RKO (cell line): ENCODE results near the gene JMJD8.
"Not testable (repeated sequence)": the region's sequence is repeated elsewhere in the genome, so short reads cannot be mapped to it uniquely, and the experiment has no call there.

Experiments
- DNase-seq: peaks from one replicate; pipeline ENCODE4 v3.0.0-alpha.2; 2016; ENCODE audit warnings: low spot score

The JMJD8 gene

GRCh38 chr16:708959-709358, 24.8 kb upstream of the JMJD8 start:
- no peak for DNase-seq

- DNase-seq: no peak
Observed at GRCh38 chr16:708019-708418, 23.9 kb upstream of the JMJD8 start.

- no peak for DNase-seq
Observed at GRCh38 chr16:707062-707538, 23.0 kb upstream of the JMJD8 start.

- no peak for DNase-seq
Observed at GRCh38 chr16:706189-707061, 22.3 kb upstream of the JMJD8 start.

GRCh38 chr16:705431-706188, 21.5 kb upstream of the JMJD8 start, which contains the start of gene FBXL16:
Gene FBXL16 (minus strand): TSS chr16:705801. CDS start chr16:697405, 8,396 bp downstream.
- DNase-seq: peak; percentile 43

- no peak for DNase-seq
Observed at GRCh38 chr16:704552-705380, 20.6 kb upstream of the JMJD8 start.

DNA sequence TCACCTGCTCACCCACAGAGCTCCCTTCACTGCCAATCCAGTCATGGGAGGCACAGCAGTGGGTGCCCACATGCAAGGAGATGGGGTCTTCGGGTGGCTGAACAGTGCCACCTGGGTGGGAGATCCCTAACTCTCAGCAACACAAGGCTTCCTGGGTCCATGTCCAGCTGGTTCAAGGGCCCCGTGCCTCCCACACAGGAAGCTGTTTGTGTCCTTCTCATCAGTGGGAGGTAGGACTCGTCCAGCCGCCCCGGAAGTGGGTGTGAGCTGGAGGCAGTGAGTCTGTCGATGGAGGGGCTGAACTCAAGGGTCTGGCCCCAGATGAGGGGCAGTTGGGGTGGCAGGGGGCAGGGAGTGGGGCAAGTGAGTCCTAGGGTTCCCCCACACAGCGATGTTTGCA, 19.9 kb upstream of the JMJD8 start:
- DNase-seq: no peak

DNA sequence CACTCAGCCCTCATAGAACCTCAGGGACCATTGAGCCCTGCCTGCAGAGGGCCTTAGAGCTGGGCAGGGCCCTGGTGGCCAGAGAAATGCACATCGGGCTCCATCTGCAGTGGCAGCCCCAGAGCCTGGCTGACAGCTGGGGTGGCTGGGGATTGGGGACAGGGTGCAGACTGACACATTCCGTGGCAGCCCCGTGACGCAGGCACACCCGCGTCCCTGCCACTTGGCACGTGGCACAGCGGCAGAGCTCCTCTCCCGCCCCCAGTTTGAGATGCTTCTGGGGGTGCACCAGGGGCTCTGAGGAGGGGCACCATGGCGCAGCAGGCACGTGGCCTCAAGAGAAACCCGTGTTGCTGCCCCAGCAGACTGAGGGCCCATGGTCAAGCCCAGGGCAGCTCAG, 19.3 kb upstream of the JMJD8 start:
- DNase-seq: no peak

DNA sequence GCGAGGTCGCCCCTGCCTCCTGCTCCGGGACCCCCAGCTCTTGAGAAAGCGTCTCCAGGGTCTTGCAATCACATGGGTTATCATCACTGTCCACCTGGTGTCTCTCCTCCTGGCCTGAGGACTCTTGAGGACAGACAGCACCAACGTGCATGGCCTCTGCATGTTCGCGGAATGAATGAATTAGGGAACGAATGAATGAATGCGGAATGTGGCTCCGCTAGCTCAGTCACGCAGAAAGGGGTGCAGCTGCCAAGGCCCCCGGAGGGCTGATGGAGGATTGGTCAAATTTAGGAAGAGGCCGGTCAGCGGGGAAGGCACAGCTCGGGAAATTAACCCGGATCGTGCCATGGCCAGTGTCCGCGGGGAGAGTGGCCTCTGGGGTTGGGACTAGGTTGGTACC, 18.2 kb upstream of the JMJD8 start:
- no peak for DNase-seq

DNA sequence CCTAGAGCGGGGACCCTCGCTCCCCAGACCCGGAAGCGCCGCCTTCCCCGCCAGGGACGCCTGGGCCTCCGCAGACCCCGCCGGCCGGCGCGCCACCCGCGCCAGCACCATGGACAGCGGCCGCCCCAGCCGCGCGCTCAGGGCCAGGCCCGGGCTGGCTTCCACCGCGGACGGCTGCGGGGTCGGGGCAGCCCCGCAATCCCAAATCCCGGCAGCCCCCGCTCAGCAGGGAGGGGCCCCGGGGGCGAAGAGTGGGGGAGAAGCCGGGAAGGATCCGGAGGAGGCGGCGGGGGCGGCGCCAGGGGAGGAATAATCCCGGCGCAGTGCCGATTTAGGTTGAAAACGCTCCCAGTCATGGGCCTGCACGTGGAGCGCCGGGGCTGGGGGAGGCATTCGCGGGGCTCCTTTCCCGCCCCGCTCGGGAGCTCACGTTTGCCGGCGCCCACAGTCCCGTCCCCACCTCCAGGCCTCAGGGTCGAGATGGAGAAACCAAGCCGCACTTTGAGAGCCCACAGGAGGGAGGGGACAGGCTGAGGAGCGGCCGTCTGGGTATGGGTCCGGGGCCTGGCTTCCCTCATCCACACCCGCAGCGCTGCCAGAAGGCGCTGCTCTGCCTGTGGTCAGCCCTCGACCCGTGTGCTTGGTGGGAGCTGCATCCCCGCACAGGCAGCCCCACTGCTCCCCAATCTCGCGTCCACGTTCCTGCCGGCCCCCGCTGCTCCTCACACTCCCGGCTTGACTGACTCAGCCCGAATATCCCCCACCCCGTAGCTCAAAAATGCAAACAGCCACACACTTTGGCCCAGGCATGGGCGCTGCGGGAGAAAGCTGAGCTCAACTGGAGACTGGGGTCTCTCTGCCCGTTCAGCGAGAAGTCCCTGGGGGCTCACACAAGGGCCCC, 16.8 kb upstream of the JMJD8 start:
- DNase-seq: no peak

DNA sequence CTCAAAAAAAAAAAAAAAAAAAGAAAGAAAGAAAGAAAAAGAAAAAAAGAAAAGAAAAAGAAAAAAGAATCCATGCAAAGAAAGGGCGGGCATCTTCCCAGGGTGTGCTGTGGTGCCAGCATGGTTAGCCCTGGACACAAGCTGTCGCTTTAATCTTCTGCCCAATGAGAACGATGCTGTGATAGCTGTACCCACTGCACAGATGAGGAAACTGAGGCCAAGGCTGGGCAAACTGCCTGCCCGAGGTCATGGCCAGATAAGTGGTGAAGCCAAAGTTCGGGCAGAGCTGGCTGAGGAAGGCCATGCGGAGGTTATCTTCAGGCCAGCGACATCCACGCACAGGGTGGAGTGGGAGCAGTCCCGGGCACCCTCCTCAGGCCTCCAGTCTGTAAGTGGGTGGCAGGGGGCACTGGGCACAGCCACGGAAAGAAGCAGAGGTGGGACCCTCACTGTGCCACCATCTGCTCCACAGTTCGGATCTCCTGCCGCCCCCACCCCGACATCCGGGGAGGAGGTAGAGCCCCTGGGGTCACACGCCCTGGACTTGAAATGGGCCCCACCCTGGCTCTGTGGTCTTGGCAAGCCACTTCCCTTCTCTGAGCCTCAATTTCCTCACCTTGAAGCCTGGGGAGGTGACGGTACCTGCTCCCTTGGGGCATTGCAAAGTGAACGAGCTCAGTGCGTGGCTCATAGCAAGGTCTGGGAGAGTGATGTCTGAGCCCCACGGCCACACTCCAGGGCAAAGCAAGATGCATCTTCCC, 15.0 kb upstream of the JMJD8 start:
- no peak for DNase-seq

DNA sequence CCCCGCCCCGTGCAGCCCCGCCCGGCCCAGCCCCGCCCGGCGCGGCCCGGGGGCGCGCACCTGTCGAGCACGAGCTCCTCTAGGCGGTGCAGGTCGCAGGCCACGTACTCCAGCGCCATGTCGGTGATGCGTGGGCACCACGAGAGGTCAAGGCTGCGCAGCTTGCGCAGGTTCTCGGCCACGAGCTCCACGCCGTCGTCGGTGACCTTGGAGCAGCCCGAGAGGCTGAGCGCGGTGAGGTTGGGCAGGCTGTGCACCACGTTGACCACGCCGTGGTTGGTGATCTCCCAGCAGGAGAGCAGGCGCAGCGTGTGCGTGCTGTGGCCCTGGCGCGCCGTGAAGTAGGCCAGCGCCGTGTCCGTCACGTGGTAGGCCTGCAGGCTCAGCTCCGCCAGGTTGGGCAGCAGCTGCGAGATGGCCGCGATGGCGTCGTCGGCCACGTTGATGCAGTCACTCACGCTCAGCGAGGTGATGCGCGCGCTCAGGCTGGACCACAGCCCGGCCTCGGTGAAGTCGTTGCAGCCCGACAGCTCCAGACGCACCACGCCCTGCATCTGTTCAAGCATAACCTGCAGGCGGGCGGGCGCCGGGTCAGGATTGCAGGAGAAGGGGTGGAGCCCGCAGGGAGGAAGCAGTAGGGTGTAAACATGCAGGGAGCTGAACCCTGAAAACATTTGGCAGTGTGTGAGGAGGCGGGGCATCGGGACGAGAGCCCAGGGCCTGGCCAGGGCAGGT, 11.4 kb upstream of the JMJD8 start:
- peak; percentile 55 for DNase-seq

- DNase-seq: no peak
Observed at GRCh38 chr16:694863-695354, 10.8 kb upstream of the JMJD8 start.

DNA sequence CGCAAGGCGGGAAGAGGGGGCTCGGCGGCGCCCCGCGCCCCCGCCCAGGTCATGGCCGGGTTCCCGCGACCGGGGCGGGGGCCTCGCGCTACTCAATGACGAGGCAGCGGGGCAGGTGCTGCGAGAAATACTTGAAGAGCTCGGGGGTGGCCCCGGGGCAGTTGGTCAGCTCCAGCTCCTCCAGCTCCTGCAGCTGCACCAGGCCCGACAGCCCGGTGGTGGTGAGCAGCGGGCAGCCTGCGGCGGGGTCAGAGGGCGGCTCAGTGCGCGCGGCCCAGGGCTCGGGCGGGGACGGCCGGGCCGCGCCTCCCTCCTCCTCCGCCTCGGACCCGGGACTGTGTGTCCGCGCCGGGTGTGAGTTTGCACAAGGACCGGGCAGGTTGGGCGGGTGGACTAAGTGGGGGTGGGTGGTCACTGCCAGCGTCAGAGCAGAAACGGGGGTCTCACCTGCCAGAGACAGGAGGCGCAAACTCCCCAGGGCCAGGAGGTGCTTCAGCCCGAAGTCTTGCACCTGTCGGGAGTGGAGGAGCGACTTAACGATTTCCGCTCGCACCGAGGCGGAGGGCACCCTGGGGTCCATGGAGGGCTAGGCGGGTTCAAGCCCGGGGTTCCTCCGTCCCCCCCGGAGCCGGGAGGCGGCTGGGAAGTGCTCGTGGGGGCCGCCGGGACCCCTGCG, 10.2 kb upstream of the JMJD8 start:
- no peak for DNase-seq

DNA sequence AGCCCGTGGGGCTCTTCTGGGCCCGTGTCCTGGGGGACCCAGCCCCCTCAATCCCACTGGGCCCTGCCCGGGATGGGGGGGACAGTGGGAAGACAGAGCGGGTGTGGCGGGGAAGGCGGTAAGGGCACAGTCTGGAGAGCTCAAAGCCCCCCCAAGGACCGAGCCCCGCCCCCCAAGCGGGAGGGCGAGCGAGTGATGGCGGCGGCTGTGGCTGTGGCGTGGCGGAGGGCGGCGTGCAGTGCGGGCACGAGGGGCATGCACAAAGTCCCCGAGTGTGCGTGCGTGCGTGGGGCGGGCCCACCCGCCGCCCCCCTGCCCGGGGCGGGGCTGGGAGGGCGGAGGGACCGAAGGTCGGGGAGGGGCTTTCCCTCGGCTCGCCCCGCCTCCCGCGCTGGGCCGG, 9.6 kb upstream of the JMJD8 start:
- DNase-seq: no peak

GRCh38 chr16:693364-693763, 9.2 kb upstream of the JMJD8 start:
- no peak for DNase-seq

DNA sequence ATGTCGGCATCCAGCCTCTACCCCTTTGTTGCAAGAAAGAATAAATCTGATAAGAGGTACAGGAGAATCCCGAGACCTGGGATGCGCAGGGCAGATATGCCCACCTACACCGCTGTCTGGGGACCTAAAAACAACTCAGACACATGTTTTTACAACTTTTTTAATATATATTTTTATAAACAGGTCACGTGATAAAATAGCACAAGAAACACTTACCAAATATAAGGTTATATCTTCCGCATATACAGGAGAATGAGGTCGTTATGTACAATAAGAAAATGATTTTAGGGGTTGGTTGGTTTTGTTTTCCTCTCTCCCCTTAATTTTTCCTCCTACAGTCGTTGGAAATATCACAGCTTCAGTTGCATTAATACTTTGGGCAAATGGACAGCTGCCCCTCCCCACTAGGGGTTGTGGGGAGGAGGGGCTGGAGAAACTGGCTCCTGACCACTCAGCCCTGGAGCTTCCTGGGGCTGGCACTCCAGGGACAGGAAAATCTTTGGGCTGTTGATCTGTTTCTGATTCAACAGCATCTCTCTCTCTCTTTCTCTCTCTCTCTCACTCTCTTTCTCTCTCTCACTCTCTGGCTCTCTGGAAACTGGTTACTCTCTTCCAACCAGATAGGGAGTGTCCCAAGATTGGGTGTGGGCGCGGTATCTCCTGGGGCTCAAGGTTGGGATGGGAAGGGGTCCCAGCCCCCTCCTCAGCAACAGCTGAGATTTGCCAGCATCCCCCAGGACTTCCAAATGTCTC, 8.4 kb upstream of the JMJD8 start:
- DNase-seq: no peak

DNA sequence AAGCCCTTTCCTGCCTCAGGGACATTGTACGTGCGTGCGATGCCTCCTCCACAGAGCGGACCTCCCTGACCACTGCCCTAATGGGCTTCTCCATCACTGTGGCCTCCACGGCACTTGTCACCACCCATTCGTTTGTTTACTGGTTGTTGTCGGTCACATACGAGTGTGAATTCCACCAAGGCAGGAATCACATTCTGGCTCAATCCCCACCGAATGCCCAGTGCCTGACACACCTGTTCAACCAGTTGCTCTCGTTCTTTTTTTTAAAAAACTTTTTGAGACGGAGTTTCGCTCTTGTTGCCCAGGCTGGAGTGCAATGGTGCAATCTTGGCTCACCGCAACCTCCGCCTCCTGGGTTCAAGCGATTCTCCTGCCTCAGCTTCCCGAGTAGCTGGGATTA, 7.1 kb upstream of the JMJD8 start:
- DNase-seq: not testable (repeated sequence)
